Hepatocyte (in vitro differentiated cells): Measurements from ENCODE around the gene MRNIP.

Experiments
- EZH2phosphoT487 ChIP-seq: fragments of 200-600 bp; sonication (generic); IDR thresholded peaks from one replicate; pipeline ENCODE4 v1.6.1; 2018; ENCODE audit warnings: antibody characterized with exemption, mild to moderate bottlenecking, low read depth, moderate library complexity; ENCODE audit not compliant: unreplicated experiment, severe bottlenecking
- TF ChIP-seq, protein P1 (sequence below): fragments of 200-600 bp; sonication (generic); IDR thresholded peaks from 2 replicates; pipeline ENCODE4 v1.5.1; 2016; ENCODE audit warnings: antibody characterized with exemption, mild to moderate bottlenecking; ENCODE audit not compliant: poor library complexity

GRCh38 chr5:179840766-179841165 lies 17.9 kb downstream of the MRNIP start:
- TF ChIP-seq, protein P1, sequence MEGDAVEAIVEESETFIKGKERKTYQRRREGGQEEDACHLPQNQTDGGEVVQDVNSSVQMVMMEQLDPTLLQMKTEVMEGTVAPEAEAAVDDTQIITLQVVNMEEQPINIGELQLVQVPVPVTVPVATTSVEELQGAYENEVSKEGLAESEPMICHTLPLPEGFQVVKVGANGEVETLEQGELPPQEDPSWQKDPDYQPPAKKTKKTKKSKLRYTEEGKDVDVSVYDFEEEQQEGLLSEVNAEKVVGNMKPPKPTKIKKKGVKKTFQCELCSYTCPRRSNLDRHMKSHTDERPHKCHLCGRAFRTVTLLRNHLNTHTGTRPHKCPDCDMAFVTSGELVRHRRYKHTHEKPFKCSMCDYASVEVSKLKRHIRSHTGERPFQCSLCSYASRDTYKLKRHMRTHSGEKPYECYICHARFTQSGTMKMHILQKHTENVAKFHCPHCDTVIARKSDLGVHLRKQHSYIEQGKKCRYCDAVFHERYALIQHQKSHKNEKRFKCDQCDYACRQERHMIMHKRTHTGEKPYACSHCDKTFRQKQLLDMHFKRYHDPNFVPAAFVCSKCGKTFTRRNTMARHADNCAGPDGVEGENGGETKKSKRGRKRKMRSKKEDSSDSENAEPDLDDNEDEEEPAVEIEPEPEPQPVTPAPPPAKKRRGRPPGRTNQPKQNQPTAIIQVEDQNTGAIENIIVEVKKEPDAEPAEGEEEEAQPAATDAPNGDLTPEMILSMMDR: no peak
- no peak for TF ChIP-seq EZH2phosphoT487
